H9 (cell line): Measurements from ENCODE around the gene CEP55. TPM values are rescaled to one million over a fixed set of nuclear protein-coding genes. Genes with fewer than 3 reads are reported as not detected.

Experiments
- DNase-seq: peaks from one replicate; pipeline ENCODE4 v3.0.0-alpha.2; 2017
- H2AFZ ChIP-seq: one replicate; pipeline ENCODE4 v1.6.1; 2013; ENCODE audit warnings: mild to moderate bottlenecking, low read length, control low read depth, moderate library complexity
- H2AK5ac ChIP-seq: 2 replicates; pipeline ENCODE4 v1.6.1; 2013; ENCODE audit warnings: low read length, control low read depth, mixed read lengths; ENCODE audit not compliant: insufficient read length
- H2BK120ac ChIP-seq: one replicate; pipeline ENCODE4 v1.6.1; 2013; ENCODE audit warnings: low read depth, mild to moderate bottlenecking, low read length, control low read depth, inconsistent platforms; ENCODE audit not compliant: poor library complexity, severe bottlenecking
- H2BK12ac ChIP-seq: 2 replicates; pipeline ENCODE4 v1.6.1; 2013; ENCODE audit warnings: low read length, control low read depth, mixed read lengths, low read depth; ENCODE audit not compliant: insufficient read length
- H2BK15ac ChIP-seq: 2 replicates; pipeline ENCODE4 v1.6.1; 2013; ENCODE audit warnings: low read depth, low read length, control low read depth
- H2BK20ac ChIP-seq: one replicate; pipeline ENCODE4 v1.6.1; 2013; ENCODE audit warnings: low read depth, mild to moderate bottlenecking, low read length, control low read depth, inconsistent platforms; ENCODE audit not compliant: poor library complexity, severe bottlenecking
- H2BK5ac ChIP-seq: 2 replicates; pipeline ENCODE4 v1.6.1; 2013; ENCODE audit warnings: low read length, control low read depth, mixed read lengths; ENCODE audit not compliant: insufficient read length
- H3K14ac ChIP-seq: 2 replicates; pipeline ENCODE4 v1.6.1; 2013; ENCODE audit warnings: low read length, control low read depth; ENCODE audit not compliant: insufficient read depth
- H3K18ac ChIP-seq: 2 replicates; pipeline ENCODE4 v1.6.1; 2013; ENCODE audit warnings: low read depth, mild to moderate bottlenecking, mixed read lengths, low read length, control low read depth; ENCODE audit not compliant: insufficient read length
- H3K23ac ChIP-seq: 2 replicates; pipeline ENCODE4 v1.6.1; 2013; ENCODE audit warnings: low read length, control low read depth, mixed read lengths, low read depth; ENCODE audit not compliant: insufficient read length
- H3K23me2 ChIP-seq: 2 replicates; pipeline ENCODE4 v1.6.1; 2013; ENCODE audit warnings: low read depth, mild to moderate bottlenecking, mixed read lengths, low read length, control low read depth; ENCODE audit not compliant: insufficient read length, poor library complexity, severe bottlenecking
- H3K27ac ChIP-seq: 2 replicates; pipeline ENCODE4 v1.5.1; 2013; ENCODE audit warnings: low read length, control low read depth, mixed read lengths, low read depth; ENCODE audit not compliant: insufficient read length
- H3K27me3 ChIP-seq: 2 replicates; pipeline ENCODE4 v1.6.1; 2013; ENCODE audit warnings: low read length, control low read depth, inconsistent platforms; ENCODE audit not compliant: insufficient read depth
- H3K4ac ChIP-seq: 2 replicates; pipeline ENCODE4 v1.6.1; 2013; ENCODE audit warnings: low read depth, mild to moderate bottlenecking, control low read depth, inconsistent platforms, low read length, moderate library complexity
- H3K4me1 ChIP-seq: 2 replicates; pipeline ENCODE4 v1.6.1; 2013; ENCODE audit warnings: low read length, control low read depth, inconsistent platforms; ENCODE audit not compliant: insufficient read depth
- H3K4me2 ChIP-seq: 2 replicates; pipeline ENCODE4 v1.6.1; 2013; ENCODE audit warnings: low read length, control low read depth, mixed read lengths; ENCODE audit not compliant: insufficient read length, insufficient read depth
- H3K56ac ChIP-seq: 2 replicates; pipeline ENCODE4 v1.6.1; 2013; ENCODE audit warnings: low read depth, mild to moderate bottlenecking, mixed read lengths, low read length, control low read depth; ENCODE audit not compliant: insufficient read length
- H3K79me1 ChIP-seq: 2 replicates; pipeline ENCODE4 v1.6.1; 2013; ENCODE audit warnings: low read depth, mild to moderate bottlenecking, moderate library complexity, low read length, control low read depth, inconsistent platforms; ENCODE audit not compliant: insufficient read depth, poor library complexity, severe bottlenecking
- H3K79me2 ChIP-seq: 2 replicates; pipeline ENCODE4 v1.6.1; 2013; ENCODE audit warnings: low read length, control low read depth, inconsistent platforms; ENCODE audit not compliant: insufficient read depth
- H3K9ac ChIP-seq: 2 replicates; pipeline ENCODE4 v1.6.1; 2013; ENCODE audit warnings: low read length, control low read depth, mixed read lengths; ENCODE audit not compliant: insufficient read length; ENCODE audit errors: extremely low read depth
- H3K9me3 ChIP-seq: one replicate; pipeline ENCODE4 v1.6.1; 2013; ENCODE audit warnings: low read depth, low read length, inconsistent platforms; ENCODE audit not compliant: control insufficient read depth
- H3T11ph ChIP-seq: one replicate; pipeline ENCODE4 v1.6.1; 2013; ENCODE audit warnings: mild to moderate bottlenecking, low read length, control low read depth, inconsistent platforms
- H4K20me1 ChIP-seq: one replicate; pipeline ENCODE4 v1.6.1; 2013; ENCODE audit not compliant: control insufficient read depth, insufficient read length, insufficient read depth
- H4K5ac ChIP-seq: 2 replicates; pipeline ENCODE4 v1.6.1; 2013; ENCODE audit warnings: low read depth, mild to moderate bottlenecking, mixed read lengths, low read length, control low read depth; ENCODE audit not compliant: insufficient read length
- H4K8ac ChIP-seq: replicated peaks from 2 replicates; pipeline ENCODE4 v1.6.1; 2013; ENCODE audit warnings: low read length, control low read depth, mixed read lengths, low read depth; ENCODE audit not compliant: insufficient read length
- H4K91ac ChIP-seq: 2 replicates; pipeline ENCODE4 v1.6.1; 2013; ENCODE audit warnings: low read depth, mild to moderate bottlenecking, moderate library complexity, mixed read lengths, low read length, control low read depth; ENCODE audit not compliant: insufficient read length
- H3K27ac Mint-ChIP-seq, 3 experiments: 2 replicates in 2 of 3; 3 replicates in 1 of 3; pipeline ENCODE4 v1.8.0; 2020 to 2021; ENCODE audit warnings: mixed read lengths in 3 of 3, mild to moderate bottlenecking in 1 of 3, moderate library complexity in 1 of 3
- H3K27me3 Mint-ChIP-seq: 2 replicates; pipeline ENCODE4 v1.8.0; 2021; ENCODE audit warnings: low read depth, mild to moderate bottlenecking, moderate library complexity, mixed read lengths
- H3K36me3 Mint-ChIP-seq, 3 experiments: 2 replicates in 2 of 3; 3 replicates in 1 of 3; pipeline ENCODE4 v1.8.0; 2020 to 2021; ENCODE audit warnings: low read depth in 3 of 3, mixed read lengths in 3 of 3; ENCODE audit not compliant: insufficient read depth in 1 of 3
- H3K4me1 Mint-ChIP-seq, 2 experiments: 2 replicates each; pipeline ENCODE4 v1.8.0; 2020; ENCODE audit warnings: mixed read lengths in 2 of 2
- H3K4me3 Mint-ChIP-seq, 2 experiments: 2 replicates in 1 of 2; 3 replicates in 1 of 2; pipeline ENCODE4 v1.8.0; 2020 to 2021; ENCODE audit warnings: mild to moderate bottlenecking in 2 of 2, mixed read lengths in 2 of 2, moderate library complexity in 1 of 2
- H3K9me3 Mint-ChIP-seq, 2 experiments: 2 replicates in 1 of 2; 3 replicates in 1 of 2; pipeline ENCODE4 v1.8.0; 2020; ENCODE audit warnings: mild to moderate bottlenecking in 2 of 2, mixed read lengths in 2 of 2, moderate library complexity in 1 of 2
- CTCF ChIP-seq: fragments of 200-600 bp; sonication (generic); conservative IDR thresholded peaks from 3 replicates; pipeline ENCODE4 v1.8.0; 2021; ENCODE audit warnings: antibody characterized with exemption, mild to moderate bottlenecking
- WGBS: extraction: QIAGEN DNeasy Blood & Tissue Kit; methylation state at CpG from one replicate; pipeline ENCODE4 v1.1.7; 2013; ENCODE audit warnings: missing lambda C conversion rate, low lambda C conversion rate, mixed read lengths; ENCODE audit not compliant: insufficient read length; ENCODE audit errors: extremely low coverage; 5-methylcytosine and 5-hydroxymethylcytosine counted together
- total RNA-seq: library from RNA; stranded (reverse); gene quantifications from 2 replicates; pipeline ENCODE4 v1.2.1, GENCODE V29; 2021

The CEP55 gene
- total RNA-seq, 1 experiment from 2014 or later = 17.8 TPM

- H3K9me3 ChIP-seq = no peaks in the 10 kb centered on the region
- no peak overlapping the region for H3K18ac ChIP-seq
- no peak overlapping the region for H3K27ac Mint-ChIP-seq
- H3K79me2 ChIP-seq = no peaks in the 10 kb centered on the region
- peaks cover 15 to 18% of the 10 kb centered on the region in 2 experiments for H3K4me1 Mint-ChIP-seq
- H4K8ac ChIP-seq = no peak overlapping the region
- H3K9ac ChIP-seq = no peak overlapping the region
- H3K4me1 ChIP-seq = no peaks in the 10 kb centered on the region; the same call in 1 of the 2 replicates
- H3K27me3 ChIP-seq = no peaks in the 10 kb centered on the region
- H3T11ph ChIP-seq = no peak overlapping the region
- H3K27me3 Mint-ChIP-seq = no peaks in the 10 kb centered on the region
- H3K4me3 Mint-ChIP-seq = no peak overlapping the region
- H2BK15ac ChIP-seq = no peak overlapping the region
- H3K4me2 ChIP-seq = no peak overlapping the region
- no peak overlapping the region for H3K4ac ChIP-seq
- no peak overlapping the region for H3K14ac ChIP-seq
- no peak overlapping the region for H4K91ac ChIP-seq
- no peaks in the 10 kb centered on the region; a peak in 1 of 5 replicates for H3K9me3 Mint-ChIP-seq
- no peaks in the 10 kb centered on the region for H3K79me1 ChIP-seq
- TF ChIP-seq CTCF = no peak
- no CpG with 5 or more reads among the region's 6 CpGs for WGBS
- H2BK5ac ChIP-seq = no peak overlapping the region
- no peak overlapping the region for H3K23ac ChIP-seq
- no peak overlapping the region for H2AFZ ChIP-seq
- no peaks in the 10 kb centered on the region for H3K23me2 ChIP-seq
- no peak overlapping the region for H3K27ac ChIP-seq
- H2AK5ac ChIP-seq = no peak overlapping the region
- no peak overlapping the region for H4K5ac ChIP-seq
- H3K56ac ChIP-seq = no peak overlapping the region
- H2BK12ac ChIP-seq = no peak overlapping the region
- no peak for DNase-seq
- no peaks in the 10 kb centered on the region for H3K36me3 Mint-ChIP-seq
- no peaks in the 10 kb centered on the region for H4K20me1 ChIP-seq
- H2BK120ac ChIP-seq = no peak overlapping the region
- no peak overlapping the region for H2BK20ac ChIP-seq
Measured at GRCh38 chr10:93463723-93464476, 32.5 kb upstream of the CEP55 start.
